Endothelial cell of umbilical vein (primary cell): ENCODE data around the gene DMRT3.

Experiments
- POLR2AphosphoS5 ChIP-seq: IDR thresholded peaks from 2 replicates; pipeline ENCODE4 v1.6.1; 2012; ENCODE audit warnings: low read depth, mild to moderate bottlenecking, control low read depth, low read length, moderate library complexity; ENCODE audit not compliant: insufficient read depth
- TF ChIP-seq, protein P1 (sequence below), 2 donors: IDR thresholded peaks; 1 replicate in 1 of 2; 2 replicates in 1 of 2; pipeline ENCODE4 v1.5.1; 2011; ENCODE audit warnings: low read length in 2 of 2, mild to moderate bottlenecking in 2 of 2, moderate library complexity in 2 of 2, control low read depth in 1 of 2, inconsistent platforms in 1 of 2, low read depth in 1 of 2; ENCODE audit not compliant: insufficient read depth in 1 of 2; ENCODE audit errors: extremely low read depth in 1 of 2
- TF ChIP-seq, protein P2 (sequence below): IDR thresholded peaks from 2 replicates; pipeline ENCODE4 v1.6.1; 2011; ENCODE audit not compliant: insufficient read depth, insufficient read length

DNA sequence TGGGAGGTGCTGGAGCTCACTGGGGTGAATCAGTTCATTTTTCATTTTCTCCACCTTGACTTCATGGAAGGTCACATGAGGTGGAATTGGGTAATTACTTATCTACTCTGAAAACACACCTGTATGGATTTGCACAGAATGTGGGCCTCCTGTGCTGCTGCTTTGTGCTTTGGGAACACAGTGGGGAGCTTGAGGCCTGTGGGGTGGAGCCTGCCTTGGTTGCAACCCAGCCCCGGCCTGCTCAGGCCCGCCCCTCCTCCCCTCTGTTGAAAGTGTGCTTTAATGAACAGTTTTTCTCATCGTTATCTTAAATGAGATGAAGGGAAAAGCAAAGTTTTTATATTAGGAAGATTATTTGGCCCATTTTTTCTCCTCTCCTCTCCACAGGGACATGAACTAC lies 28.5 kb upstream of the DMRT3 start:
- TF ChIP-seq, protein P1, sequence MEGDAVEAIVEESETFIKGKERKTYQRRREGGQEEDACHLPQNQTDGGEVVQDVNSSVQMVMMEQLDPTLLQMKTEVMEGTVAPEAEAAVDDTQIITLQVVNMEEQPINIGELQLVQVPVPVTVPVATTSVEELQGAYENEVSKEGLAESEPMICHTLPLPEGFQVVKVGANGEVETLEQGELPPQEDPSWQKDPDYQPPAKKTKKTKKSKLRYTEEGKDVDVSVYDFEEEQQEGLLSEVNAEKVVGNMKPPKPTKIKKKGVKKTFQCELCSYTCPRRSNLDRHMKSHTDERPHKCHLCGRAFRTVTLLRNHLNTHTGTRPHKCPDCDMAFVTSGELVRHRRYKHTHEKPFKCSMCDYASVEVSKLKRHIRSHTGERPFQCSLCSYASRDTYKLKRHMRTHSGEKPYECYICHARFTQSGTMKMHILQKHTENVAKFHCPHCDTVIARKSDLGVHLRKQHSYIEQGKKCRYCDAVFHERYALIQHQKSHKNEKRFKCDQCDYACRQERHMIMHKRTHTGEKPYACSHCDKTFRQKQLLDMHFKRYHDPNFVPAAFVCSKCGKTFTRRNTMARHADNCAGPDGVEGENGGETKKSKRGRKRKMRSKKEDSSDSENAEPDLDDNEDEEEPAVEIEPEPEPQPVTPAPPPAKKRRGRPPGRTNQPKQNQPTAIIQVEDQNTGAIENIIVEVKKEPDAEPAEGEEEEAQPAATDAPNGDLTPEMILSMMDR (IDR thresholded peaks at IDR 0.05; ENCODE audit: extremely low read depth in 1 of 2, insufficient read depth in 1 of 2, low read depth in 1 of 2, low read length in 2 of 2): no peak
- TF ChIP-seq, protein P2, sequence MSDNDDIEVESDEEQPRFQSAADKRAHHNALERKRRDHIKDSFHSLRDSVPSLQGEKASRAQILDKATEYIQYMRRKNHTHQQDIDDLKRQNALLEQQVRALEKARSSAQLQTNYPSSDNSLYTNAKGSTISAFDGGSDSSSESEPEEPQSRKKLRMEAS: no peak
- no peak for TF ChIP-seq POLR2AphosphoS5
